Heart left ventricle (tissue), 13 donors: ENCODE results near the gene NFIA.

ENCODE experiments used
- CTCF ChIP-seq, 12 donors: fragments of 200-600 bp; sonication (generic) in 4 of 12; IDR thresholded peaks; one replicate each; pipeline versions ENCODE4 v1.5.0 to v1.8.0; 2018 to 2022; ENCODE audit warnings: antibody characterized with exemption in 12 of 12, mild to moderate bottlenecking in 5 of 12
- POLR2A ChIP-seq, 2 donors: fragments of 450-650 bp; IDR thresholded peaks; one replicate each; pipeline ENCODE4 v1.6.1; 2017; ENCODE audit warnings: antibody characterized with exemption in 2 of 2, mild to moderate bottlenecking in 2 of 2, moderate library complexity in 2 of 2
- donor health status: ischemic (EF 13 %, LVEDD 7.1; RV severe dilation, severe dysfunction).
- donor health status: DM: no; HTN: yes; CAD: no.
- donor health status: DM: no; HTN: no; CAD: no.
- donor health status: ischemic (EF 25% LVEDD 6.9; RV normal size, moderate dysfunction).
- donor health status: ischemic (EF 25% LVEDD 5.7; RV mildly dilated, moderate dysfunction).
- donor health status: ischemic (EF 35%, LVEDD 5.7; RV mildly dilated, moderate dysfunction).
- donor health status: nonischemic (EF 11% LVEDD 7.7; RV severe dilation, severe dysfunction).
- donor health status: DM: yes; HTN: yes; CAD: no.
- donor health status: PGD.
- donor health status: ischemic (EF 29% LVEDD 5.4; RV normal size, mild dysfunction).
- donor health status: nonischemic (EF 23%, LVEDD 6.1; RV moderate dilation, normal function).

- TF ChIP-seq CTCF (IDR thresholded peaks at IDR 0.05) (peak in 1 of 12 donors; percentile 3), POLR2A (IDR thresholded peaks at IDR 0.05) (no peak)
Measured at GRCh38 chr1:61121631-61122030, 39.3 kb downstream of the NFIA start.
